Chondrocyte (in vitro differentiated cells): ENCODE results near the gene DNAL1. TPM values are rescaled to one million over a fixed set of nuclear protein-coding genes. Genes with fewer than 3 reads are reported as not detected.

Experiments
- DNase-seq: peaks from one replicate; pipeline ENCODE4 v3.0.0; 2021; ENCODE audit warnings: mixed read lengths, low spot score
- H3K27ac Mint-ChIP-seq: one replicate; pipeline ENCODE4 v1.8.0; 2021; ENCODE audit warnings: mild to moderate bottlenecking, moderate library complexity, mixed read lengths; ENCODE audit not compliant: unreplicated experiment
- H3K27me3 Mint-ChIP-seq: 2 replicates; pipeline ENCODE4 v1.8.0; 2021; ENCODE audit warnings: low read depth, mixed read lengths
- H3K36me3 Mint-ChIP-seq: 2 replicates; pipeline ENCODE4 v1.8.0; 2021; ENCODE audit warnings: low read depth, mixed read lengths
- H3K4me1 Mint-ChIP-seq: 2 replicates; pipeline ENCODE4 v1.8.0; 2021; ENCODE audit warnings: low read depth, mild to moderate bottlenecking, mixed read lengths
- H3K4me3 Mint-ChIP-seq: one replicate; pipeline ENCODE4 v1.8.0; 2021; ENCODE audit warnings: mild to moderate bottlenecking, moderate library complexity, mixed read lengths; ENCODE audit not compliant: unreplicated experiment
- H3K9me3 Mint-ChIP-seq: 2 replicates; pipeline ENCODE4 v1.8.0; 2021; ENCODE audit warnings: low read depth, mixed read lengths
- total RNA-seq: library from RNA; stranded (reverse); gene quantifications from 3 replicates; pipeline ENCODE4 v1.2.1, GENCODE V29; 2021
- TF ChIP-seq, protein P1 (sequence below): fragments of 200-600 bp; sonication (generic); IDR thresholded peaks from 2 replicates; pipeline ENCODE4 v1.5.0; 2021; ENCODE audit warnings: antibody characterized with exemption, mild to moderate bottlenecking, moderate library complexity

DNAL1 gene
- total RNA-seq, 1 donor from 2014 or later = 15.2 TPM

DNA sequence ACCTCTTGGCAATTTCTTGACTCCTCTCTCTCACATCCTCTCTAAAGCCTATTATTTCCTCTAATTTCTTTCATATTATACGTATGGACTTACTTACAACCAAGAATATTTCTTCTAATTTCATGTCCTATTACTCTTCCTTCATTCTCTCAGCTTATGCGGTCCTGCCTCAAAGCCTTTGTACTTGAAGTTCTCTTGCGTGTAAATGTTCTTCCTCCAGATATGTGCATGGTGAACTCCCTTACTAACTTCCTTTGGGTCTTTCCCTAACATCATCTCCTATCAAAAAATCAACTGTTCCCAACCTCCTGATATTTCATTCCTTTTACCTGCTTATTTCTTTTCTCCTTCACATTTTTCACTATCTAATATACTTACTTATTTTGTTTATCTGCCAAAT is 23.1 kb downstream of the DNAL1 start:
- peaks cover 7% of the 10 kb centered on the region for H3K36me3 Mint-ChIP-seq
- no peak overlapping the region for H3K4me3 Mint-ChIP-seq
- TF ChIP-seq, protein P1, sequence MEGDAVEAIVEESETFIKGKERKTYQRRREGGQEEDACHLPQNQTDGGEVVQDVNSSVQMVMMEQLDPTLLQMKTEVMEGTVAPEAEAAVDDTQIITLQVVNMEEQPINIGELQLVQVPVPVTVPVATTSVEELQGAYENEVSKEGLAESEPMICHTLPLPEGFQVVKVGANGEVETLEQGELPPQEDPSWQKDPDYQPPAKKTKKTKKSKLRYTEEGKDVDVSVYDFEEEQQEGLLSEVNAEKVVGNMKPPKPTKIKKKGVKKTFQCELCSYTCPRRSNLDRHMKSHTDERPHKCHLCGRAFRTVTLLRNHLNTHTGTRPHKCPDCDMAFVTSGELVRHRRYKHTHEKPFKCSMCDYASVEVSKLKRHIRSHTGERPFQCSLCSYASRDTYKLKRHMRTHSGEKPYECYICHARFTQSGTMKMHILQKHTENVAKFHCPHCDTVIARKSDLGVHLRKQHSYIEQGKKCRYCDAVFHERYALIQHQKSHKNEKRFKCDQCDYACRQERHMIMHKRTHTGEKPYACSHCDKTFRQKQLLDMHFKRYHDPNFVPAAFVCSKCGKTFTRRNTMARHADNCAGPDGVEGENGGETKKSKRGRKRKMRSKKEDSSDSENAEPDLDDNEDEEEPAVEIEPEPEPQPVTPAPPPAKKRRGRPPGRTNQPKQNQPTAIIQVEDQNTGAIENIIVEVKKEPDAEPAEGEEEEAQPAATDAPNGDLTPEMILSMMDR = no peak
- peaks cover 6% of the 10 kb centered on the region for H3K4me1 Mint-ChIP-seq
- no peaks in the 10 kb centered on the region for H3K27me3 Mint-ChIP-seq
- no peak for DNase-seq
- peaks cover under 1% of the 10 kb centered on the region for H3K9me3 Mint-ChIP-seq
- H3K27ac Mint-ChIP-seq = peak overlapping the region; percentile 17

DNA sequence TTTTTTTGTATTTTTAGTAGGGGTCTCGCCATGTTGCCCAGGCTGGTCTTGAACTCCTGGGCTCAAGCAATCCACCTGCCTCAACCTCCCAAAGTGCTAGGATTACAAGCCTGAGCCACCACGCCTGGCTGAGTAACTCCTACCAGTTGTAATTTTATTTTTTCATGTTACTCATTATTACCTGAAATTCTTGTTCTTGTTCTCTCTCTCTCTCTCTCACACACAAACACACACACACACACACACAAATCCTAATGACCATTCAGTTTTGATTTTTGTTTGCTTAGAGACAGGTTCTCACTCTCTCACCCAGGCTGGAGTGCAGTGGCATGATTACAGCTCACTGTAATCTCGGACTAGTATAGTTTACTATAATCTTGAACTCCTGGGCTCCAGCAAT is 30.2 kb downstream of the DNAL1 start:
- H3K27ac Mint-ChIP-seq = no peak overlapping the region
- TF ChIP-seq, protein P1 = no peak
- DNase-seq = no peak
- H3K9me3 Mint-ChIP-seq = no peaks in the 10 kb centered on the region
- no peaks in the 10 kb centered on the region for H3K4me1 Mint-ChIP-seq
- H3K4me3 Mint-ChIP-seq = no peak overlapping the region
- H3K36me3 Mint-ChIP-seq = peaks cover 6% of the 10 kb centered on the region
- H3K27me3 Mint-ChIP-seq = no peaks in the 10 kb centered on the region

DNA sequence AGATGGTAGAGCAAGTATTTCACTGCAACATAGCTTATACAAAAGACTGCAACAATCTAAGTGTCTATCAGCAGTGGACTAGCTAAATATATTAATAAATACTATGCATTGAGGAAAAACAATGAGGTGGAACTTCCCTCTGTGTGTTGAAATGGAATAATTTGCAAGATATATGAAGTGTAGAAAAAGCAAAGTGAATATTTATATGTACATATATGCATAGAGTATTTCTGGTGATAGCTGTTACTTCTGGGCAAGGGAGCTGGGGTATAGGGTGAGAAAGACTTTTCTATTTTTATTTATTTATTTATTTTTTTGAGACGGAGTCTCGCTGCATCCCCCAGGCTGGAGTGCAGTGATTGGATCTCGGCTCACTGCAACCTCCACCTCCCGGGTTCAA is 33.9 kb downstream of the DNAL1 start:
- H3K27me3 Mint-ChIP-seq = no peaks in the 10 kb centered on the region
- H3K4me1 Mint-ChIP-seq = no peaks in the 10 kb centered on the region

DNA sequence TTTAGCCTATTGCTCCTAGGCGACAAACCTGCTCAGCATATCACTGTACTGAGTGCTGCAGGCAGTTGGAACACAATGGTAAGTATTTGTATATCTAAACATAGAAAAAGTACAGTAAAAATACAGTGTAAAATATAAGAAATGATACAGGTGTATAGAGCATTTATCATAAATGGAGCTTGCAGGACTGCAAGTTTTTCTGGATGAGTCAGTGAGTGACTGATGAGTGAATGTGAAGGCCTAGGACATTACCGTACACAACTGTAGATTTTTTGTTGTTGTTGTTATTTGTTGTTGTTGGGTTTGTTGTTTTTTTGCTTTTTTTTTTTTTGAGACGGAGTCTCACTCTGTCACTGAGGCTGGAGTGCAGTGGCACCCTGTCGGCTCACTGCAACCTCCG is 36.0 kb downstream of the DNAL1 start:
- no peak overlapping the region for H3K4me3 Mint-ChIP-seq
- H3K9me3 Mint-ChIP-seq = no peaks in the 10 kb centered on the region
- no peak for DNase-seq
- no peaks in the 10 kb centered on the region for H3K4me1 Mint-ChIP-seq
- TF ChIP-seq, protein P1 = no peak
- H3K27ac Mint-ChIP-seq = no peak overlapping the region
- peaks cover 7% of the 10 kb centered on the region for H3K36me3 Mint-ChIP-seq
- no peaks in the 10 kb centered on the region for H3K27me3 Mint-ChIP-seq

More for the DNA sequence above, 33.9 kb downstream of the DNAL1 start:
- Mint-ChIP-seq H3K9me3 (no peaks in the 10 kb centered on the region), H3K27ac (no peak overlapping the region), H3K36me3 (peaks cover 7% of the 10 kb centered on the region), H3K4me3 (no peak overlapping the region)
- no peak for DNase-seq
- TF ChIP-seq, protein P1 = no peak

DNA sequence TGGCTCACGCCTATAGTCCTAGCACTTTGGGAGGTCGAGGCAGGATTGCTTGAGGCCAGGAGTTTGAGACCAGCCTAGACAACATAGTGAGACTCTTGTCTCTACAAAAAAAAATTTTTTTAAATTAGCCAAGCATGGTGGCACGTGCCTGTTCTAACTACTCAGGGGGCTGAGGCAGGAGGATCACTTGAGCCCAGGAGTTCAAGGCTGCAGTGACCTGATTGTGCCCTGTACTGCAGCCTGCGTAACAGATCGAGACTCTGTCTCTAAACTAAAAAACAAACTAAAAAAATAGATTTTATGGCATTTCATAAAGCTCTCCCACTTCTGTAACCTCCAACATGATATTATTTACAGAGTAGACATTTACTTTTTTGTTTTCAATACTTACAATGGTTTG is 39.8 kb downstream of the DNAL1 start:
- H3K9me3 Mint-ChIP-seq = no peaks in the 10 kb centered on the region
- TF ChIP-seq, protein P1 = no peak
- peaks cover 6% of the 10 kb centered on the region for H3K36me3 Mint-ChIP-seq
- H3K27me3 Mint-ChIP-seq = no peaks in the 10 kb centered on the region
- peaks cover 12% of the 10 kb centered on the region for H3K4me1 Mint-ChIP-seq
- no peak for DNase-seq
- H3K27ac Mint-ChIP-seq = no peak overlapping the region
- no peak overlapping the region for H3K4me3 Mint-ChIP-seq
